Measurements from ENCODE around the gene SLC44A1.
"Not testable (repeated sequence)": the region's sequence is repeated elsewhere in the genome, so short reads cannot be mapped to it uniquely, and the experiment has no call there.

SLC44A1 gene

DNA sequence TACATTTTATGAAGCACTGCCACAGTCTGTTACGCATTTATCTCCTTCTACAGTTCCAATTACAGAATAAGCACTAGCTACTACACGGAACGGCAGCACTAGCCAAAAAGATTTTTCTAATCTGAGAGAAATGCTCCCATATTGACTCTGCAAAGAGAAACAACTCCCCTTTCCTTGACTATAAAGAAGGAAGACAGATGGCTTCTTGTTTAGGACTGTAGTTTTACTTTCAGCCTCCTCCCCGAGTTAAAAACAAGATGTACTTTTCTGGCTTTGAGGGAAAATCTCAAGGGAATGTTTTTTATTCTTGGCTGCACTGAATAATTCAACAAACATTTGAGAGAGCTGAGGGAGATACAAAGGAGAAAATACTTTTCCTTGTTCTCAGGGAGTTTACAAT lies 1.9 kb upstream of the SLC44A1 start:
- no peak for DNase-seq (ENCODE audit: low spot score)

GRCh38 chr9:105243015-105243686 lies 1.3 kb upstream of the SLC44A1 start:
- DNase-seq (ENCODE audit: low spot score) = peak; percentile 38

- DNase-seq (ENCODE audit: low spot score) = no peak
Measured at GRCh38 chr9:105244734-105245028, 230 bp downstream of the SLC44A1 start.

DNA sequence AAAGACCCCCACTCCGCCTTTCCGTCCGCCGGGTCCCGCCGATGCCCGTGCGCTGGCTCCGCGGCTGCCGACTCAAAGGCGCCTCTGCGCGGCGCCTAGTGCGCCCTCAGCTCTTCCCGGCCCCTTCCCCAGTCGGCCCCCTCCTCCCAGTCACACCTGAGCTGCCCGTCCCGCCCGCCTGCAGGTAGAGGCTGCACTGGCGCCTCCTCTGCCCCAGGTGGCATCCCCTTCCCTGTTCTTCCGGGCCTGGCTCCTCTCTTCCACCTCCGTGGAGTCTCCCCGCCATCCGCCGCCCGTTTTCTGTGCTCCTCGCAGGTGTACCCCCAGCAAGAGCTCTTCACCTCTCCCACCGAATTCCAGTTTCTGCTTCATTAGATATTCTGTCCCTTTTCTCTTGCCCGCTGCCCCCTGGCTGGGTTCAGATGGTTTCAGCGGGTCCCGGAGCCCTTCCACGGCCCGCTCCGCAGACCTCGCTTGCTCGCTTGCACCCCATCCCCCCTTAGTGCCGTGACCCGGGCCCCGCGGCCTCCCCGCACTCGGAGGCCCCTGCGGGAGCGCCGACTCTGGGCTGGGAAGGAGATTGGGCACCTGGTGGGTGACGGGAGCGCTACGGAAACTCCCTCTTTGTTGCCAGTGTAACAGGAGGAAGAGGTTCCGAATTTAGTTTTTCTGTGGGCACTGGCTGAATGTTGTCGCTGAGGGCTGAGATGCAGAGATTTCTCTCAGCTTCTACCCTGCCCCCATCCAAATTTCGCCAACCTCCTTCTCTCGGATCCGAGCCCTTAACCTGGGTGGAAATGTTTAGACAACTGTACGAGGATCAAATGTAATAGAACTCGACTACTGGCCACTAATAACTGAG lies 809 bp downstream of the SLC44A1 start:
- peak; percentile 88 for DNase-seq (ENCODE audit: low spot score)

- no peak for DNase-seq (ENCODE audit: low spot score)
Measured at GRCh38 chr9:105245891-105246161, 1.4 kb downstream of the SLC44A1 start.

DNA sequence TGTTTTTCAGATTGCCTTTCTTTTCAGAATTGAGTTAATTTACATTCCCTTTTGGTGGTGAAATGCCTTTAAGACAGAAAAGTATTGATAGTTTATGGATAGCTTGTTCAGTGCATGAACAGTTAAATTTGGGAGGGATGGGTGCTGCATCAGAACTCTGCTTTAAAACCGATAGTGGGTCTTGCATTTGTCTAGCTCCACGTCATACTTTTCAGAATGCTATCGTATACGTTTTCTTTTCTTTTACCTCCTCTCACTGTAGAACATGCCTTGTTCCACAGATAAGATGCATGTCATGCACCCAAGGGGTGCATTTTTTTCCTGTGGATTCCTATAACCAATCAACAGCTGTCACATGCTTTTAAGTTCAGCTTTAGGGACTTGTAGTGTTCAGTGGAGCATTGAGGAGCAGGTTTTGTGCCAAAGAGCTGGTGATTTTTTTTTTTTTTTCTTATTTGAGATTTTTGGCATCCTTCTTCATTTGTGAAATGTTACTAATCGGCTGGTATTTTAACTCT lies 2.3 kb downstream of the SLC44A1 start:
- DNase-seq (ENCODE audit: low spot score) = no peak

DNA sequence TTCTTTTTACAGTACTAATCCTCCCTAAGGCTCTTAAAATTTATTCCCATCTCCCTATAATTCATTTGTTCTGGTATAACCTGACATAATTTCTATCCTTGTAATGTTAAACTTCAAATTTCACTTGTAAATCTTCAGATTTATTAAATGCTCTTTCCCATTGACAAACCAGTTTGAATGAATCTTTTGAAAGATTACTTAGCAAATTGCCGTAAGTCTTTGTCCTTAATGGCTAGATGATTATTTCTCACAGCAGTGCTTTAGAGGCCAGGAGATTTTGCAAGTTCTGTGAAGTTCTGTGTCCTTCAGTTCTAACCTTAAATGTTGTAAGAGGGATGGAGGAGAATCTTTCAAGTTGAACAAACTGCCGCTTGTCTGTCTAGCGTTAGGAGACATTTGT lies 4.2 kb downstream of the SLC44A1 start:
- DNase-seq (ENCODE audit: low spot score) = no peak

DNA sequence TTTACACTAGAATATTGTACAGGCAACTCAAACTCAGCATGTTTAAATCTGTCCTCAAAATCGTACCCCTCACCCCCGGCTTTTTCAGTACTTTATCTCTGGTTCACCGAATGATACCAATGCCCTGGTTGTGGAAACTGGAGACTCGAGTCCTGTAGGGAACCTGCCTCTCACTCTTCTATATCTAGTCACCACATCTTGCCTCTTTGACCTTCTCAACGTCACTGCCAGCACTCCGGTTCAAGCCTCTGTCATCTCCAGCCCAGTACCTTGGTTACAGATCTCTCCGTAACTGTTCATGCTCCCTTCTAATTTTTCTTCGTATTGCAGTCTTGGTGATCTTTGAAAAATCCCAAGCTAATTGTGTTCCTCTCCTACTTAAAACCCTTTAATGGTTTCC lies 6.7 kb downstream of the SLC44A1 start:
- DNase-seq (ENCODE audit: low spot score) = no peak

- DNase-seq (ENCODE audit: low spot score) = no peak
Measured at GRCh38 chr9:105251733-105252404, 7.4 kb downstream of the SLC44A1 start.

DNA sequence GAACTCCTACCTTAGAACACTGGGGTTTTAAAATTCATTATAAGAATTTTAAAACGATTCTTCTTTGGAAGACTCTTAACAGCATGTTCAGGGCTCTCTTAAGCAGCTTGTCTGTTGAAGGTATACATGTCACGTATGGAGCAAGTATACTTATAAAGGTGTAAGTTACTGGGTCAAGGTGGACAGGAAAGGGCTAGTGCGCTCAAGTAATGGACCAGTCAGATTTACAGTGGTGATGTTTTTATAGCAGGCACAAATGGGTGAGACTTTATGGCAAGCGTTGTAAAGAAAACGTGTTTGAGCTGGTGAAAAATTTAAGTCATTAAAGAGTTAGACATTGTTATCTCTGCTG lies 7.9 kb downstream of the SLC44A1 start:
- DNase-seq (ENCODE audit: low spot score) = no peak

DNA sequence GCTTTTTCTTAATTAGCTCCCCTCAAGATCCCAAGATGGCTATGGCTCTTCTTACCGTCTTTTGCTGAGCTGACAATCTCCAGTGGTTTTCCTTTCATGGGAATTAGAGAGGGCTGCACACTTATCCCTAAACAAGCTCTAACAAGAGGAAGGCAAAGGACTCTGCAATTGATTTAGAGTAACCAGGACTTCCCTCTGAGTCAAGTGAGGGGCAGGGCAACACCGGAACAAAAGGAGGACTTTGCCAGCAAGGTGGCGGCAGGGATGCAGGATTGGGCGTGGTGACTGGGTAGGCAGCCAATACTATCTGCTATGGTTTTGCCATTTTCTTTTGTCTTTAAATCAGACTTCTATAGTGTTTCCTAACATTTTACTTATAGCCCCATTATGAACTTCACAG lies 9.8 kb downstream of the SLC44A1 start:
- peak; percentile 24 for DNase-seq (ENCODE audit: low spot score)

DNA sequence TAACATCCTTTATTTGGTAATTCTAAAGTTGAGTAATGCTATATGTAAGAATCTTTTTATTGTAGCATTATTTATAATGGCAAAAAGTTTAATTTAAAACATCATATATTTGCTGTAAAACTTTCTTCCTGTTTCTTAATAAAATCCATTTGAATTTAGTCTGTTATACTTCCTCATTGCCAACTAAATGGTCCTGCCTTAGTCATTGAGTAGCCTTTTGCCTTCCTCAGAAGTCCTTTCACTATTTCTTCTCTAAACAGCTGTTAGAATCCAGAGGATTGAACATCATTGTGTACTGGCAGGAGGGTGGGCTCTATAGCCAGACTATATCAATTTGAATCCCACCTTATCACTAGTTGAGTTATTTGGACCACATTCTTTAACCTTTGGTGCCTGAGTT lies 11.0 kb downstream of the SLC44A1 start:
- no peak for DNase-seq (ENCODE audit: low spot score)

DNA sequence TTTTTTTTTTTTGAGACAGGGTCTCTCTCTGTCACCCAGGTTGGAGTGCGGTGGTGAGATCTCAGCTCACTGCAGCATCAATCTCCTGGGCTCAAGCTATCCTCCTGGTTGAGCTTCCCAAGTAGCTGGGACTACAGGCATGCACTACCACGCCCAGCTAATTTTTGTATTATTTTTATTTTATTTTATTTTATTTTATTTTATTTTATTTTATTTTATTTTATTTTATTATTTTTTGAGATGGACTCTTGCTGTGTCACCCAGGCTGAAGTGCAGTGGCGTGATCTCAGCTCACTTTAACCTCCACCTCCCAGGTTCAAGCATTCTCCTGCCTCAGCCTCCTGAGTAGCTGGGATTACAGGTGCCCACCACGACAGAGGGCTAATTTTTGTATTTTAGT lies 12.1 kb downstream of the SLC44A1 start:
- DNase-seq (ENCODE audit: low spot score) = not testable (repeated sequence)

DNA sequence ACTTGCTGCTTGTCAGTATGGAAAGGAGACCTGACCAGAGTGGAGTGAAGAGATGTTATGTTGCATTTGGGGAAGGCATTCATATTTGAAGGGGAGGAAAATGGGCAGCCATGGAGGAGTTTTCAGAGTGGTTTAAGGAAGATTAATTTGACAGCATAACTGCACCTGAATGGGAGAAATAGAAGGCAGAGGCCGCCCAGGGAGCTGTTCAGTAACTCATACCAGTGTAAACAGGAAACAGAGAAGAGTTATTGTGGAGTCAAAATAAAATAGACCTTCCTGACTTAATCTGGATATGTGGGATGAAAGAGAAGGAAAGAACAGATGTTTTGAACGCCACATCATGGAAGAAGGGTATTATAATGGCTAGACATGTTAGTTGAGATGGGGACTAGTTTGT lies 13.4 kb downstream of the SLC44A1 start:
- DNase-seq (ENCODE audit: low spot score) = no peak

- no peak for DNase-seq (ENCODE audit: low spot score)
Measured at GRCh38 chr9:105258225-105258737, 13.8 kb downstream of the SLC44A1 start.

DNA sequence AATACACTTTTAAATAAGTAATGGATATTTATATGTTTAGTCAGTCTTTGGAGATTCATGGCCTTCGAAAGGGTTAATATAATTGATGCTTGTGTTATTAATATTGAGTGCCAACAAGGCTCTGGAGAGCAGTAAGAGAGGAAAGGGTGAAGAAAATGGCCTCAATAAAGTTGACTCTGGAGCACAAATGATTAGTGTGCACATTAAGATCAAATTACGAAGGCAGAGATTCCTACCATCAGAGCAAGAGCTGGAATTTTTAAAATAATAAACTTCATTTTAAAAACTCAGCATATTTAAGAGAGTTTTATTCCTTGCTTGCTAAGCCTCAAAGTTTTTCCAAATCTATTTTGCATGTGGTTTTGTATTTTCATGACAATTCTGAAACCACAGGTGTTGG lies 14.8 kb downstream of the SLC44A1 start:
- no peak for DNase-seq (ENCODE audit: low spot score)

GRCh38 chr9:105259731-105260612 lies 15.5 kb downstream of the SLC44A1 start:
- no peak for DNase-seq (ENCODE audit: low spot score)

DNA sequence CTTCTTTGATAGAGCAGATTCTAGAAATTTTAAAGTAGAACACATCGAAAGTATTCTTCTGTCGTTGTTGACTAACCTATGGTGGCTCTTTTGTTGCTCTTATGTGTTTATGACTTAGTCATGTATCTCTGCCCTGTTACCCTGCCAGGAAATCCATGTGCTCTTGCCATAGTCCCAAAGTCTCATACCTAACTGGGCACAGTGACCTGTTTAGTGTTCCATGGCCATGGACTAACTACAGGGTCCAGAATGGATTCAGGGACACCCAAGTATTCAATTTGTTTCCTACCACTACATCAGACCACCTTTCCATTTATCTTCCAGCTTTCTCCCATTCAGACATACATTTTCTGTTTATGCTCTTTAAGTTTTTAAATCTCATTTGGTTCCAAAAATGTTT lies 18.0 kb downstream of the SLC44A1 start:
- no peak for DNase-seq (ENCODE audit: low spot score)

- DNase-seq (ENCODE audit: low spot score) = no peak
Measured at GRCh38 chr9:105264380-105264779, 19.9 kb downstream of the SLC44A1 start.

- DNase-seq (ENCODE audit: low spot score) = not testable (repeated sequence)
Measured at GRCh38 chr9:105268254-105268653, 23.8 kb downstream of the SLC44A1 start.

- no peak for DNase-seq (ENCODE audit: low spot score)
Measured at GRCh38 chr9:105269593-105269992, 25.1 kb downstream of the SLC44A1 start.

DNA sequence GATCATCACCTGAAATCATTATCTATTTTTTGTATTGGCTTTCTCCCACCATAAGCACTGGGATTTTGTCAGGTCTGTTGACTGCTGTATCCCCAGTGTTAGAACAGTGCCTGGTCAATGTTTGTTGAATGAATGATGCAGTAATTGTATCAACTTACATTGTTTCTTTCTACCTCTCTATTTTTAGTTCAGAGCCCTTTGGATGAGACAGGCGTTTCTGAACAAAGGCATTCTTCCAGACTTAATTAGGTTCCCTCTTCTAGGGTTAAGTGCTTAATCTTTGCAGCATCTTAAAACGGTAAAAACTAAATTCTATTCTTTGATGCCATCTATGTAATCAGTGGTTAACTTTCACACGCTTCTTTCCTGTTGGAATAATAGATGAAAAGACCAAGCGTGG lies 26.3 kb downstream of the SLC44A1 start:
- DNase-seq (ENCODE audit: low spot score) = no peak

Data from SW480 (cell line).